IPS-18c (cell line): Measurements from ENCODE around the gene COL12A1.

Source experiments
- H3K4me3 ChIP-seq: 2 replicates; pipeline ENCODE4 v1.7.0; 2013; ENCODE audit warnings: low read depth, mild to moderate bottlenecking, low read length, moderate library complexity; ENCODE audit not compliant: insufficient read depth
- H3K9me3 ChIP-seq: one replicate; pipeline ENCODE4 v1.6.1; 2013; ENCODE audit warnings: mild to moderate bottlenecking, low read length, moderate library complexity; ENCODE audit not compliant: control insufficient read depth, insufficient read depth

The COL12A1 gene

DNA sequence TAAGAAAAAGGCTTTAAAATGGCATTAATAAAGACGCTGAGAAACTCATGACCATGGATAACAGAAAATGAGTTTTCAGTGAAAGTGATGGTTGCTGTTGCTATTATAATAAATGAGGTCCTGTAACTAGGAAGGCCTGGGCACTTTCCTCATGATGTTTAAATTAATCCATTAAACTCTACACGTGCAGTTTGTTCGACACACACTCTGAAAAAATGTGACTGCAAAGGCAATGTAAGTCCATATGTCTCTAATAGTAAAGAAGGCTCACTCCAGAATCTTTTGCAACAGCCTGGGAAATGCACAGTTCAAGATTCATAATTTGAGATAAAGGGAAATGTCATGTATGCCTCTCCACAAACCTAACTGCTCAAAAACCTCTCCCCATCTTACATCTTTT lies 153.4 kb downstream of the COL12A1 start:
- no peak overlapping the region for H3K4me3 ChIP-seq
- no peaks in the 10 kb centered on the region for H3K9me3 ChIP-seq

DNA sequence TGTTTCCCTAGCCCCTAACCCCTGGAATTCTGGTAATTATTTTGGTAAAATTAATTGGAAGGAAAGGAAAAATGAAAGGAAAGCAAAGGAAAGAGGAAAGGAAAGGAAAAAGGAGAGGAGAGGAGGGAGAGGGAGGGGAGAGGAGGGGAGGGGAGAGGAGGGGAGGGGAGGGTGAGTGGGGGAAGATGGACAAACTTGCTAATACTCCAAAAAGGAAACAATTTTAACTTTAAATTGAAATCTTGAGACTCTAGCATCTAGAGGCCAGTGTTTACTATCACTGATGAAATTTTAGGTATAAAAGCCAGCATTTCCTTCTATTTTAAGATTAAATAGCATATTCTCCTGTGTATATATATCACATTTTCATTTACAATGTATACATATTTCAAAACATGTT lies 156.5 kb downstream of the COL12A1 start:
- Histone ChIP-seq H3K4me3 (no peak overlapping the region), H3K9me3 (peaks cover 4% of the 10 kb centered on the region)

DNA sequence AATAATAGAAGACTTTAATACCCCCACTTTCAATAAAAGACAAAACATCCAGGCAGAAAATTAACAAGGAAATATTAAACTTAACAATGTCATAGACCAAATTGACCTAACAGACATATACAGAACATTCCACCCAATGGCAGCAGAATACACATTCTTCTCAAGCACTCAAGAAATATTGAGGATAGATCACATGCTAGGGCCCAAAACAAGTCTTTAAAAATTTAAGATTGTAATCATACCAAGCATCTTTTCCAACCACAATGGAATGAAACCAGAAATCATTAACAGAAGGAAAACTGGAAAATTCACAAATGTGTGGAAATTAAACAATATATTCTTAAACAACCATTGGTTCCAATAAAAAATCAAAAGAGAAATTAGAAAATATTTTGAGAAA lies 161.0 kb downstream of the COL12A1 start:
- no peak overlapping the region for H3K4me3 ChIP-seq
- H3K9me3 ChIP-seq = peaks cover 4% of the 10 kb centered on the region

DNA sequence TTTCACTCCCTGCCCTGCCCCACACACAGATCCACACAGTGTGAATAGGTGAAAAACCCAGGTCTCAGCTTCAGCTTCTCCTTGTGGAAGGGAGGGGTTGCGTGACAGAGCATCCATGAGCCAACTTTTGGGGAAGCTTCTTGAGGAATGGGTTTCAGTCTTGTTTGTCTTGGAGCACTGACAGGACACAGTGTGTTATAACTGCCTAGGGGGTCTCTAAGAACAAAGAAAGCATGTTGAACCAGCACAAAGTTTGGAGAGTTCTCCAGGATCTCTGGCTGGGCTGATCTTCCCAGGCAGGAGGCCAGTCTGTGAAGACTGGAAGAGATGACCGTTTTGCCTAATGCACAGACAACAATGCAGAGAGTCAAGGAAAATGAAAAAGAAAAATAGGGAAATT lies 164.5 kb downstream of the COL12A1 start:
- peaks cover 3% of the 10 kb centered on the region for H3K9me3 ChIP-seq
- H3K4me3 ChIP-seq = no peak overlapping the region
